Measurements from ENCODE around the gene CRADD.
A peak's percentile ranks its signal among the peaks of the same experiment; 100 is the strongest.

The CRADD gene

DNA sequence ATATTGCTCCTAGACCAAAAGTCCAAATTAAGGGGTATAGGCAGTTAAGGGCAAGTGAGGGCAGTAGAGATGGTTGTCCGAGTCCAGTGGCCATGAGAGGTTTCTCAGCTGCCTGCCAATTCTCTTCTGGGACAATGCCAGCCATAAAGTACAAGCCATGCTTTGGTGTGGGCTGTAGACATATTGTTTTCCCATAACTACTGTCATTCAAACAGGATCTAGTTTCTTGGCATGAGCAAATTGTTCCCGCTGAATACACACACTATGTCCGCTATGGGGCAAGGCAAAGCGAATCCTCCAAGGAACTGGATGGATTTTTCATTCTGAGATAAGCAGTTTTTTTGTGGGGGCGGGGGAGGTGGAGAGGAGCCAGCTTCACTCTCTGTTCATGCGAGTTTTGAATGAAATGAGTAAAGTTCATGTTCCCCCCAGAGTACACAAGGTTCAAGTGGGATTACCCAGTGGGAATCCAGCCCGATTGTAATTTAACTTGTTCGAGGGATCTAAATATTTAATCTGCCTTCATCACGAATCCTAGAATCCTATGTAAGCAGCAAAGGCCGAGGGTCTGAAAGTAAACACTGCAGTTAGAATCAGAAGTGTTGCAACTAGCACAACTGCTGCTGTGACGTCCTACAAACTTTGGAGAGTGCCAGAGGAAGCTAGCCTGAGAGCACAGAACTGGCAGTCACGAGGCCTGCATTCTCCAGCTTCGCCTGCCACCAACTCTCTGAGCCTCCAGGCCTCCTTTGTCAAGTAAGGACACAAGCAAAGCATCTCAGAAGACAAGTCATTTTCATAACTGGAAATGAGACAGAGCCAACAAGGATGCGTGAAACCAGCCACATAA lies 137.0 kb downstream of the CRADD start:
- TF ChIP-seq, protein P1, sequence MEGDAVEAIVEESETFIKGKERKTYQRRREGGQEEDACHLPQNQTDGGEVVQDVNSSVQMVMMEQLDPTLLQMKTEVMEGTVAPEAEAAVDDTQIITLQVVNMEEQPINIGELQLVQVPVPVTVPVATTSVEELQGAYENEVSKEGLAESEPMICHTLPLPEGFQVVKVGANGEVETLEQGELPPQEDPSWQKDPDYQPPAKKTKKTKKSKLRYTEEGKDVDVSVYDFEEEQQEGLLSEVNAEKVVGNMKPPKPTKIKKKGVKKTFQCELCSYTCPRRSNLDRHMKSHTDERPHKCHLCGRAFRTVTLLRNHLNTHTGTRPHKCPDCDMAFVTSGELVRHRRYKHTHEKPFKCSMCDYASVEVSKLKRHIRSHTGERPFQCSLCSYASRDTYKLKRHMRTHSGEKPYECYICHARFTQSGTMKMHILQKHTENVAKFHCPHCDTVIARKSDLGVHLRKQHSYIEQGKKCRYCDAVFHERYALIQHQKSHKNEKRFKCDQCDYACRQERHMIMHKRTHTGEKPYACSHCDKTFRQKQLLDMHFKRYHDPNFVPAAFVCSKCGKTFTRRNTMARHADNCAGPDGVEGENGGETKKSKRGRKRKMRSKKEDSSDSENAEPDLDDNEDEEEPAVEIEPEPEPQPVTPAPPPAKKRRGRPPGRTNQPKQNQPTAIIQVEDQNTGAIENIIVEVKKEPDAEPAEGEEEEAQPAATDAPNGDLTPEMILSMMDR (IDR thresholded peaks at IDR 0.05) = no peak

GRCh38 chr12:93818488-93819049 lies 141.4 kb downstream of the CRADD start:
- TF ChIP-seq, protein P1 (IDR thresholded peaks at IDR 0.05) = no peak

- TF ChIP-seq, protein P1 (IDR thresholded peaks at IDR 0.05) = no peak
Measured at GRCh38 chr12:93819050-93819491, 141.9 kb downstream of the CRADD start.

GRCh38 chr12:93823616-93824391 lies 146.6 kb downstream of the CRADD start:
- TF ChIP-seq, protein P1 (IDR thresholded peaks at IDR 0.05) = no peak

DNA sequence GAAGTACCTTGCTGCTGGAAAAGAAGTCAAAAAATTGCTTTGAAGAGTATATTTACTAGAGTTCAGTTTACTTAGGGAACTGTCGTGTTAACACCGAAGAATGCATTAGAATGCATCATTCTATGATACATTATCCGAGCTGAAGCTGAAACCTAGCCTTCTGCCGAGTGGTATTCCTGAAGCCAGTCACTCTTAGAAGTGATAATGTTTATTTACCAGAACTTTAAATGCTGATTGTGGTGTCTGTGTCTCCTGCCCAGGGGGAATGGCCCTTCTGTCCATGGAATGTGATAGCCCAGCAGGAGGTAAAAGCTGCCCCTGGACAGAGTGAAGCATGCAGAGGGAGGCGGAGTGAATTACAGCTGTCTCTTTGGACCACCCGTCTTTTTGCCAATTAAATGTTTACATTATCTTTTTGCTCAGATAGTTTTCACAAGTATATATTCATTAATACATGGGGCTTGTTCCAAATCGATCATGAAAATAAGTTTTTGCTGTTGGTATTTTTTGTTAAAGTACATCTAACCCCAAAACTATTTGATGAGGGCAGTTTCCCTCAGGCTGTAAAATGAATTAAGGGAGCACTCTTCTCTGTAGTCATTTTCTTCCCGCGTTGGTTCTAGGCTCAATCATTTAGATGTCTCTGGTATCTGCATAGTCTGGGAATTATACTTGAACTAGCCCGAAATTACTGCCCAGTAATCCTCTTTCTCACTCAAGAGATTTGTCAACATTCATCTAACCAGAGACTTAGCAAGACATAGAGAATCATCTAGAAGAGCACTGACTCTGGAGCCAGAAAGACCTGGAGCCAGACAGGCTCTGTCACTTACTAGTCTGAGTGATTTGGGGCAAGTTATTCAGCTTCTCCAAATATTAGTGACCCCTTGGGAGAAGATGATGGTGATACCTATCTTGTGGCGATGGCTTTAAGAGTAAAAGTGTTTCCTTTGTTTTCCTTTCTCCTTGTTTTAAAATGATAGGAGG lies 147.6 kb downstream of the CRADD start:
- TF ChIP-seq, protein P1 (IDR thresholded peaks at IDR 0.05) = no peak

GRCh38 chr12:93825501-93825888 lies 148.3 kb downstream of the CRADD start:
- TF ChIP-seq, protein P1 (IDR thresholded peaks at IDR 0.05) = peak; percentile 21; the same call in 1 of the 2 replicates
